ENCODE data around the gene FYN. TPM values are rescaled to one million over a fixed set of nuclear protein-coding genes. Genes with fewer than 3 reads are reported as not detected.
"Not testable (repeated sequence)": the region's sequence is repeated elsewhere in the genome, so short reads cannot be mapped to it uniquely, and the experiment has no call there.

FYN gene
- total RNA-seq, 2 donors from 2014 or later, result 11.3 to 21.5 TPM

- Histone ChIP-seq H3K9ac (ENCODE audit: low read depth in 2 of 2, low read length in 2 of 2) (no peak overlapping the region), H3K9me3 (no peaks in the 10 kb centered on the region), H3K27me3 (no peaks in the 10 kb centered on the region), H3K27ac (no peak overlapping the region), H3K4me3 (no peak overlapping the region), H3K4me1 (no peaks in the 10 kb centered on the region), H3K36me3 (no peaks in the 10 kb centered on the region)
- TF ChIP-seq CTCF (IDR thresholded peaks at IDR 0.05), result no peak
- DNase-seq, result no peak
- intact Hi-C loops (cut with DNase I), result no loop called here
Measured at GRCh38 chr6:111916747-111917146, 43.5 kb upstream of the FYN start.

- H3K4me3 ChIP-seq, result no peak overlapping the region
- no peaks in the 10 kb centered on the region for H3K4me1 ChIP-seq
- no peak for DNase-seq
- no peak overlapping the region for H3K9ac ChIP-seq (ENCODE audit: low read depth in 2 of 2, low read length in 2 of 2)
- no peaks in the 10 kb centered on the region for H3K9me3 ChIP-seq
- intact Hi-C loops (cut with DNase I), result no loop called here
- H3K27ac ChIP-seq, result no peak overlapping the region
- no peak for TF ChIP-seq CTCF (IDR thresholded peaks at IDR 0.05)
- H3K27me3 ChIP-seq, result no peaks in the 10 kb centered on the region
- no peaks in the 10 kb centered on the region for H3K36me3 ChIP-seq
Measured at GRCh38 chr6:111914617-111915016, 41.4 kb upstream of the FYN start.

- DNase-seq, result no peak
- H3K27ac ChIP-seq, result no peak overlapping the region
- H3K4me3 ChIP-seq, result no peak overlapping the region
- no peaks in the 10 kb centered on the region for H3K9me3 ChIP-seq
- H3K9ac ChIP-seq (ENCODE audit: low read depth in 2 of 2, low read length in 2 of 2), result no peak overlapping the region
- intact Hi-C loops (cut with DNase I), result no loop called here
- H3K27me3 ChIP-seq, result no peaks in the 10 kb centered on the region
- no peaks in the 10 kb centered on the region for H3K36me3 ChIP-seq
- TF ChIP-seq CTCF (IDR thresholded peaks at IDR 0.05), result no peak
- H3K4me1 ChIP-seq, result no peaks in the 10 kb centered on the region
Measured at GRCh38 chr6:111912904-111913303, 39.7 kb upstream of the FYN start.

- no peak overlapping the region for H3K27ac ChIP-seq
- no peak overlapping the region for H3K9ac ChIP-seq (ENCODE audit: low read depth in 2 of 2, low read length in 2 of 2)
- H3K36me3 ChIP-seq, result no peaks in the 10 kb centered on the region
- no peak for DNase-seq
- no peaks in the 10 kb centered on the region for H3K9me3 ChIP-seq
- no peak for TF ChIP-seq CTCF (IDR thresholded peaks at IDR 0.05)
- H3K4me3 ChIP-seq, result no peak overlapping the region
- no peaks in the 10 kb centered on the region for H3K4me1 ChIP-seq
- H3K27me3 ChIP-seq, result no peaks in the 10 kb centered on the region
- intact Hi-C loops (cut with DNase I), result no loop called here
Measured at GRCh38 chr6:111911428-111911827, 38.2 kb upstream of the FYN start.

GRCh38 chr6:111909238-111909637, 36.0 kb upstream of the FYN start:
- H3K4me3 ChIP-seq, result no peak overlapping the region
- no peak overlapping the region for H3K27ac ChIP-seq
- no peak for TF ChIP-seq CTCF (IDR thresholded peaks at IDR 0.05)
- no peaks in the 10 kb centered on the region for H3K27me3 ChIP-seq
- H3K4me1 ChIP-seq, result no peaks in the 10 kb centered on the region
- H3K9ac ChIP-seq (ENCODE audit: low read depth in 2 of 2, low read length in 2 of 2), result no peak overlapping the region
- H3K36me3 ChIP-seq, result no peaks in the 10 kb centered on the region
- no peak for DNase-seq
- intact Hi-C loops (cut with DNase I), result no loop called here
- H3K9me3 ChIP-seq, result no peaks in the 10 kb centered on the region

- DNase-seq; H3K9me3 ChIP-seq; H3K4me3 ChIP-seq; H3K9ac ChIP-seq (ENCODE audit: low read depth in 2 of 2, low read length in 2 of 2); H3K36me3 ChIP-seq; intact Hi-C loops (cut with DNase I); H3K27me3 ChIP-seq; H3K27ac ChIP-seq; H3K4me1 ChIP-seq: not testable (repeated sequence)
Measured at GRCh38 chr6:111908365-111908764, 35.1 kb upstream of the FYN start.
